Breast epithelium (tissue), 4 donors: Measurements from ENCODE around the gene RGP1. TPM values are rescaled to one million over a fixed set of nuclear protein-coding genes. Genes with fewer than 3 reads are reported as not detected.

Experiments
- DNase-seq, 2 donors: peaks; one replicate each; pipeline ENCODE4 v3.0.0-alpha.2; 2019; ENCODE audit warnings: low spot score in 2 of 2
- H3K27ac ChIP-seq, 2 donors: fragments of 200-600 bp; sonication (generic) in 1 of 2; one replicate each; pipeline ENCODE4 v1.5.1; 2016 to 2019; ENCODE audit warnings: mild to moderate bottlenecking in 1 of 2
- H3K27me3 ChIP-seq, 2 donors: fragments of 200-600 bp; sonication (generic) in 1 of 2; one replicate each; pipeline versions ENCODE4 v1.5.1 to v1.6.0; 2017 to 2019; ENCODE audit warnings: control low read depth in 1 of 2, mild to moderate bottlenecking in 1 of 2
- H3K36me3 ChIP-seq: fragments of 200-600 bp; one replicate; pipeline ENCODE4 v1.5.1; 2019
- H3K4me1 ChIP-seq, 2 donors: fragments of 200-600 bp; sonication (generic); one replicate each; pipeline ENCODE4 v1.5.1; 2016 to 2019; ENCODE audit warnings: control low read depth in 1 of 2
- H3K4me3 ChIP-seq, 3 donors: fragments of 200-600 bp; sonication (generic); 1 replicate in 2 of 3; 2 replicates in 1 of 3; pipeline ENCODE4 v1.5.1; 2016 to 2019; ENCODE audit warnings: mild to moderate bottlenecking in 3 of 3, moderate library complexity in 2 of 3
- H3K9me3 ChIP-seq, 2 donors: fragments of 200-600 bp; sonication (generic) in 1 of 2; one replicate each; pipeline ENCODE4 v1.5.1; 2016 to 2019; ENCODE audit warnings: control low read depth in 1 of 2
- CTCF ChIP-seq, 3 donors: fragments of 450-650 bp; IDR thresholded peaks; one replicate each; pipeline ENCODE4 v1.5.1; 2016 to 2017; ENCODE audit warnings: antibody characterized with exemption in 3 of 3, mild to moderate bottlenecking in 3 of 3, moderate library complexity in 3 of 3
- POLR2A ChIP-seq: fragments of 450-650 bp; IDR thresholded peaks from one replicate; pipeline ENCODE4 v1.6.1; 2016; ENCODE audit warnings: antibody characterized with exemption, mild to moderate bottlenecking, moderate library complexity
- POLR2AphosphoS5 ChIP-seq, 3 donors: sonication (generic); formaldehyde crosslinking; IDR thresholded peaks; one replicate each; pipeline ENCODE4 v1.6.1; 2017; ENCODE audit warnings: antibody characterized with exemption in 3 of 3
- intact Hi-C: fragments of 100-400 bp; cut with DNase I; formaldehyde crosslinking; loops from one replicate; pipeline ENCODE4 v1.15.1; 2023; ENCODE audit warnings: low total_unique reads
- total RNA-seq, 3 donors: library from RNA; depleted of rRNA; stranded (reverse); fragments of >200 nt; gene quantifications; one replicate each; pipeline ENCODE4 v1.1.0, GENCODE V29; 2016

RGP1 gene
- total RNA-seq, 3 donors from 2014 or later = 16.7 to 20.1 (median 17.4) TPM

- Histone ChIP-seq H3K27ac (peak overlapping the region; percentile 98 to 99), H3K27me3 (no peaks in the 10 kb centered on the region), H3K4me3 (peak overlapping the region in 1 of 3 donors; percentile 74), H3K4me1 (peaks cover 13 to 23% of the 10 kb centered on the region in 2 donors), H3K9me3 (no peaks in the 10 kb centered on the region), H3K36me3 (peaks cover 10% of the 10 kb centered on the region)
- intact Hi-C loops = no loop called here
- no peak for TF ChIP-seq CTCF (IDR thresholded peaks at IDR 0.05)
- DNase-seq = no peak
These were observed 22.2 kb upstream of the RGP1 start for GRCh38 chr9:35726931-35727330.

- H3K36me3 ChIP-seq = peaks cover 10% of the 10 kb centered on the region
These were observed 21.4 kb upstream of the RGP1 start for GRCh38 chr9:35727676-35728040.

GRCh38 chr9:35728041-35728971 lies 20.8 kb upstream of the RGP1 start:
- peaks cover 10% of the 10 kb centered on the region for H3K36me3 ChIP-seq
- peaks cover 13 to 26% of the 10 kb centered on the region in 2 donors for H3K4me1 ChIP-seq
- DNase-seq = peak in 1 of 2 donors; percentile 79

More at GRCh38 chr9:35727676-35728040, 21.4 kb upstream of the RGP1 start:
- TF ChIP-seq CTCF (IDR thresholded peaks at IDR 0.05) (no peak), POLR2AphosphoS5 (IDR thresholded peaks at IDR 0.05) (no peak), POLR2A (no peak)
- intact Hi-C loops = no loop called here
- no peak for DNase-seq
- Histone ChIP-seq H3K4me3 (peak overlapping the region; percentile 5 to 82 (median 74)), H3K9me3 (no peaks in the 10 kb centered on the region), H3K27ac (peak overlapping the region; percentile 98 to 99), H3K4me1 (peaks cover 13 to 23% of the 10 kb centered on the region in 2 donors), H3K27me3 (no peaks in the 10 kb centered on the region)

GRCh38 chr9:35729101-35729500 lies 20.0 kb upstream of the RGP1 start:
- TF ChIP-seq POLR2AphosphoS5 (IDR thresholded peaks at IDR 0.05) (no peak), CTCF (IDR thresholded peaks at IDR 0.05) (no peak), POLR2A (no peak)
- H3K36me3 ChIP-seq = peaks cover 10% of the 10 kb centered on the region
- DNase-seq = no peak
- no peaks in the 10 kb centered on the region for H3K27me3 ChIP-seq
- peak overlapping the region; percentile 98 to 99 for H3K27ac ChIP-seq
- H3K4me1 ChIP-seq = peaks cover 13 to 30% of the 10 kb centered on the region in 2 donors
- intact Hi-C loops = loop anchor here (1.0 kb wide), 1 partner anchor 33 kb away; no protein-coding TSS in a partner anchor
- peak overlapping the region; percentile 74 to 82 (median 79) for H3K4me3 ChIP-seq
- H3K9me3 ChIP-seq = no peaks in the 10 kb centered on the region

More at GRCh38 chr9:35728041-35728971, 20.8 kb upstream of the RGP1 start:
- Histone ChIP-seq H3K9me3 (no peaks in the 10 kb centered on the region), H3K27me3 (no peaks in the 10 kb centered on the region), H3K27ac (peak overlapping the region; percentile 98 to 99), H3K4me3 (peak overlapping the region; percentile 18 to 82 (median 74))
- TF ChIP-seq POLR2A = no peak
- peak; percentile 14 to 58 (median 39) for TF ChIP-seq POLR2AphosphoS5 (IDR thresholded peaks at IDR 0.05)
- intact Hi-C loops = no loop called here

GRCh38 chr9:35729700-35730485 lies 19.2 kb upstream of the RGP1 start:
- intact Hi-C loops = loop anchor here (1.0 kb wide), 1 partner anchor 34 kb away; no protein-coding TSS in a partner anchor
- no peaks in the 10 kb centered on the region for H3K27me3 ChIP-seq
- H3K27ac ChIP-seq = peak overlapping the region; percentile 98 to 99
- H3K36me3 ChIP-seq = peaks cover 7% of the 10 kb centered on the region
- H3K9me3 ChIP-seq = no peaks in the 10 kb centered on the region
- DNase-seq = peak in 1 of 2 donors; percentile 62
- H3K4me1 ChIP-seq = peaks cover 13 to 30% of the 10 kb centered on the region in 2 donors
- H3K4me3 ChIP-seq = peak overlapping the region; percentile 74 to 82 (median 79)
- TF ChIP-seq POLR2A (no peak), POLR2AphosphoS5 (IDR thresholded peaks at IDR 0.05) (peak in 1 of 3 donors; percentile 6), CTCF (IDR thresholded peaks at IDR 0.05) (peak; percentile 40 to 79 (median 52))
